Stimulated activated naive CD4-positive, alpha-beta T cell (primary cell): ENCODE data around the gene ADAR.
A peak's percentile ranks its signal among the peaks of the same experiment; 100 is the strongest.

ENCODE experiments used
- DNase-seq, 6 experiments: peaks; one replicate each; lab custom pipeline; 2025; lab: John Stamatoyannopoulos, UW

The ADAR gene

GRCh38 chr1:154619181-154619948 is 11.4 kb upstream of the ADAR start:
- DNase-seq: no peak

DNA sequence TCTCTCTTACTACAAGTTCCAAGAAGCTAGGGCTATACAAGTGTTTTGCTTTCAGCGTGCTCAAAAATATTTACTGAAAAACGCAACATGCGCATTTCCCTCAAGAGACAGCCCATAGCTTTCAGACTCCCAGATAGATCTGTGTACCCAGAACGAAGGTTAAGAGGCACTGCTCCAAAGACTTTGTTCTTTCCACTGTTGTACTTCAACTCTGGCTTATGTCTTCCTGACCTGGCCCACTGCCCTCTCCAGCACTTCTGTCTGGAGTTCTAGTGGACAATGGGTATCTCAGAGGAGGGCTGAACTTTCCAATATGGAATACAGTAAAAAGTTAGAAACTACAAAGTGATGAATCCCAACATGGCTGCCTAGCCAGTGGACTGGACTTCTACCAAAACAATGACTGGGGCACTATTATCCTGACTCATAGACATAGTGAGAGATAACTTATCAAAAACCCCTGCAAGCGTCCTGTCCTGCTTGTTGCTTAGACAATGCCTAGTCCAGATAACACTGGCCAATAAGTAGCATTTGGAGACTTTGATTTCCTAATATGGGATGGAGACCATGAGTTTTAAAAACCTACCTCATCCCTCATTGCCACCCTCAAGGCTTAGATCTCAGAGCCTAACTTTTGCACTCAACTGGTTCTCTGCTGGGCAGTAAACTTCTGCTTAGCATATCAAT is 8.8 kb upstream of the ADAR start:
- DNase-seq: no peak

GRCh38 chr1:154615411-154615810 is 7.4 kb upstream of the ADAR start:
- no peak for DNase-seq

DNA sequence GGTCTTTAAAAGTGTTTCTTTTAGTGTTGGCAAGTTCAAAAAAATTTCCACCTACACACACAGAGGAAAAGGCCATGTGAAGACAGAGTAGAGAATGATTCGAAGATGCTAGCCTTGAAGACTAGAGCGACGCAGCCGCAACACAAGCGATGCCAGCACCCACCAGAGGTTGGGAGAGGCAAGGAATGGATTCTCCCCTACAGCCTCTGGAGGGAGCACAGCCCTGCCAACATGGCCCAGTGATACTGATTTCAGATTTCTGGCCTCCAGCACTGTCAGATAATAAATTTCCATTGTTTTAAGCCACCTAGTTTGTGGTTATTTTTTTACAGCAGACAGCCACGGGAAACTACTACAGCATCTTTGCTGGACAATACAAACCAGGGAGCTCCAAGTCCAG is 6.9 kb upstream of the ADAR start:
- no peak for DNase-seq

DNA sequence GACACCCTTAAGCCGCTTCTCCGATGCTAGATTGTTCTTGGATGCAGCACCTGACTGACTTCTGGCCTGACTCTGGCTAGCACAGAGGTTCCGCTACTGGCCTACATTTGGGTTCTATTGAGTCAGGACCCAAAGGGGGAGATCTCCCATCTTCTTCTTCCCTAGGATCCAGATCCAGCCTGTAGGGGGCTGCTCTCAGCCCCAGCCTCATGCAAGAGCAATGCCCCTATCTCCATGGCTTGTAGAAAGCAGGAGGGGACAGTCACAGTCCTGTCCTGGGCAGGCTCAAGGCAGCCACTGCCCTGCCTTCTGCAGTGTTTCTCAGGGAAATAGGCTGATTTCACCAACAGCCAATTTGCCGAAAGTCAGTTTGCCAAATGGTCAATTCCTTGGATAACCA is 6.3 kb upstream of the ADAR start:
- DNase-seq: no peak

- no peak for DNase-seq
Observed at GRCh38 chr1:154611150-154611862, 3.3 kb upstream of the ADAR start.

- peak; percentile 11 to 65 (median 50) for DNase-seq
Observed at GRCh38 chr1:154609398-154610380, 1.7 kb upstream of the ADAR start.

DNA sequence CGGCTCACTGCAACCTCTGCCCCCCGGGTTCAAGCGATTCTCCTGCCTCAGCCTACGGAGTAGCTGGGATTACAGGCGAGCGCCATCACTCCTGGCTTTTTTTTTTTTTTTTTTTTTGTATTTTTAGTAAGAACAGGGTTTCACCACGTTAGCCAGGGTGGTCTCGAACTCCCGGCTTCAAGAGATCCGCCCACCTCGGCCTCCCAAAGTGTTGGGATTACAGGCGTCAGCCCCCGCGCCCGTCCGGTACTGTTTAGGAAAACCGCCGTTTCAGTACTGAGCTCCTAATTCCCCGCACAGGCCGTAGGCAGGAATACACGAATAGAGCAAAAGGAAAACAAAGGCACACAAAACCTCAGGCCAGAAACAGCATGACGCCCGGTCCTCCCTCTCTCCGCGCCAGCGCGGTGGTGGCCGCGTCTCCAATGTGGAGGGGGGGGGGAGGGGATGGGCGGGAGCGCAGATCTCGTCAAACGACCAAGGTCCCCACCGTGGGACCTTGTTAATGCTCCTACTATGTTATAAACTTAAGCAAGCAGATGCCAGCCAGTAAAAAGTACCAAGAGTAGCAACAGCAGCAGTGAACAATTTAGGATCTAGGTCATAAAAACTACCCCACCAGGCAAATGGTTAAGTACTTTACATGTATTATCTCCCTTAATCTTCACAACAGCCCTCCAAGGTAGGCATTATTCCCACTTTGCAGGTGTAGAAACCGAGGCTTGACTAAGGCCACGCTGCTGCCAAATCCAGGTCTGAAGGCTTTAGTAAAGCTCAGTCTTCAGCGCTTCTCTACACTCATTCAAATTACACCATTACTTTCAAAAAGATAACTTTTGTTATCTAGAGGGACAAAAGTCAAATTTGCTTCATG is 648 bp upstream of the ADAR start:
- DNase-seq: peak in 5 of 6 experiments; percentile 29 to 65 (median 46)

GRCh38 chr1:154607106-154607608 is 829 bp downstream of the ADAR start:
- no peak for DNase-seq

DNA sequence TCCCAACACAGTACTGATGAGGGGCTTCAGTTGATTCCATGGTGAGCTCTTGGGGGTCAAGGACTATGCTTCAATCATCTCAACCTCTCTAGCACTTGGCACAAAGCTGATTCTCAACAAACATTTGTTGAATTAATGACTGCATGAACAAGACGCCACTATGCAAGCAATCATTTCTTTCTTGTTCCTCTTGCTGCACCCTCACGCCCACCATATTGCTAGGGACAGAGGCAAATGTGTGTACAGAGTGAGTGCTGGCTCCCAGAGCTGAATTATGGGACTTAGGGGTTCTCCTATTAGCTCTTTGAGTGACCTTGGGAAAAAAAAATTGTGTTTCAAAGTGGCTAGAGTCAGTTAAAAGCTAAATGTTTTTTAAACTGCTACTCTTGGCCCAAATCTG is 2.5 kb downstream of the ADAR start:
- no peak for DNase-seq

DNA sequence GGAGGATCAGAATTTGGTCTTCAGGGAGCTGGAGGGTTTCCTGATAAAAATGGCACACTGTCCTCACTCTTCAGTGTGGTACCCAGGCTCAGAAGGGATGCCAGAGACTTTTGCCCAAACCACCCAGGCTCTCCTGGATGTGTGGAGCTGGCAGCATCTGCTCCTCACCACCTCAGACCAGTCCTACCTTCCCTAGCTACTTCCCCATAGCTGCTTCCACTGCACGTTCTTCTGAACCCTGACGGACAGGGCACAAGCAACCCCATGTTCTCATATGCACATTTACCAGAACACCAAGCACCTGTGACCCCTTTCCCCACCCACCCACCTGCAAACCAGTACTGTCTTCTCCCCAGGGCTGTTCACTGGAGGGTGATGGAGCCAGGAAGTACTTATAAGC is 4.7 kb downstream of the ADAR start:
- DNase-seq: no peak

DNA sequence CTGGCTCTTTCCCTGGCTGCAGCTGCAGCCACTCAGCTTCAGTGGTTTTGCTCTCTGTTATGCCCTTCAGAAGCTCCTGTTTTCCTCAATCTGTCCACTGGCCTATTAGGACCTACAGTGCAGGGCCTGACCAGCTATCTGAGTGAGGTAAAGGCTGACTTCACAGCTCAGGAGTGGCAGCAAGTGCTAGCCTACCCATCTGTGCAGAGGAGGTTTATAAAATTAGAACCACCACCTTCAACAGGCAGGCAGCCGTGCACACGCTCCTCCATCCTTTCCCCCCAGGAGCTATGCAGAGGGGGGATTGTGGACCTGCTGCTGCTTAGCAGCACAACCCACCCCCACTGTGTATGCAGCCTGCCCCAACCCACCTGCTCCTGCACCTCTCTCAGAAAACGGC is 8.3 kb downstream of the ADAR start:
- no peak for DNase-seq

- no peak for DNase-seq
Observed at GRCh38 chr1:154598871-154599635, 8.9 kb downstream of the ADAR start.

- DNase-seq: no peak
Observed at GRCh38 chr1:154595621-154596020, 12.4 kb downstream of the ADAR start.

DNA sequence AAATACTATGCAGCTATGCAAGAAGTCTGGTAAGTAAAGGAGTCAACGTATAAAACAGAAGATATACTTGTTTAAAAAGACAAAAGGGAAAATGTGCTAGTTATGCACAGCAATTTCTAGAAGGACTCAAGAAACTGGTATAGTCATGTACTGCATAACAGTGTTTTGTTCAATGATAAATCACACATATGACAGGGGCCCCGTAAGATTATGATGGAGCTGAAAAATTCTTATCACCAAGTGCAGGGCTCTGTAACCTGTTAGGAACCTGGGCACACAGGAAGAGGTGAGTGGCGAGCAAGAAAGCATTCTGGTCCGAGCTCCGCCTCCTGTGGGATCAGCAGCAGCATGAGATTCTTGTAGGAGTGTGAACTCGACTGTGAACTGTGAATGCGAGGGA is 13.2 kb downstream of the ADAR start:
- no peak for DNase-seq

GRCh38 chr1:154593390-154593789 is 14.6 kb downstream of the ADAR start:
- no peak for DNase-seq

- DNase-seq: no peak
Observed at GRCh38 chr1:154591206-154591605, 16.8 kb downstream of the ADAR start.

GRCh38 chr1:154590756-154591155 is 17.2 kb downstream of the ADAR start:
- DNase-seq: no peak

DNA sequence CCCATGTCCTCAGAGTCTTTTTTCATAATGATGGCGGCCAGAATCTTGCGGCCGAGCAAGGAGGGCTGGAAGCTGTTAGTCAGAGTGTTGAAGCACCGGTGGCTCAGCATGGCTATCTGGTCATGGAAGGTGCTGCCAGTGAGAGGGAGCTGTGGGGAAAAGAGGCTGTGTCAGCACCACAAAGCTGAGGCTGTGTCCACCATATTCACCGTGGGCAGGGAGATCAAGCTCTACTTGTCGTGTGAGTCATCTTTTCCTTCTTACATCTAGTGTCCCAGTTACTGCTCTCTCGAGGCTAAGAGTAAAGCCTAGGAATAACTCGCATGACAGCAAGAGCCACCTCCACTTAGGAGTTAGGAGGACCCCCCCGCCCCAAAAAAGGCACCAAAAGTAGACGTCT is 18.2 kb downstream of the ADAR start:
- no peak for DNase-seq

DNA sequence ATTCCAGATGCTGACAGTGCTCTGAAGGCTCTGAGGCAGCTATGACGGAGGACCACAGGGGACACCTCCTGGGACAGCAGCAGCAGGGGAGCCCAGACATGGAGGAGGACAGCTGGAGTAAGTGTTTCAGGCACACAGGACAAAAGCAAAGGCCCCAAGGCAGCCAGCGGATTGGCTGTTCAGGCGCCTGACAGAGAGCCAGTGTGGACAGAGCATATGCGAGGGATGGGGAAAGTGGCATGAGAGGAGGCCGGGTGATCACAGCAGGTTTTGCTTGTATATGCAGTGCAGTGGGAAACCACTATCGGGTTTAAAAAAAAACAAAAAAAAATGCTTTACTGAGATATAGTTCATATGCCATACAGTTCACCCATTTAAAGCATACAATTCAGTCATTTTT is 21.3 kb downstream of the ADAR start:
- no peak for DNase-seq
